Amniotic epithelial cell (primary cell): ENCODE data around the gene PLET1.
"Not testable (repeated sequence)": the region's sequence is repeated elsewhere in the genome, so short reads cannot be mapped to it uniquely, and the experiment has no call there.

ENCODE experiments used
- DNase-seq: peaks from one replicate; pipeline ENCODE4 v3.0.0-alpha.2; 2010; ENCODE audit warnings: low read depth

Gene PLET1

GRCh38 chr11:112212290-112212689, 48.4 kb downstream of the PLET1 start:
- no peak for DNase-seq

GRCh38 chr11:112211536-112211935, 49.1 kb downstream of the PLET1 start:
- no peak for DNase-seq

GRCh38 chr11:112210890-112211289, 49.8 kb downstream of the PLET1 start:
- DNase-seq = no peak

GRCh38 chr11:112206071-112206470, 54.6 kb downstream of the PLET1 start:
- no peak for DNase-seq

GRCh38 chr11:112200252-112200651, 60.4 kb downstream of the PLET1 start:
- no peak for DNase-seq

- DNase-seq = not testable (repeated sequence)
Measured at GRCh38 chr11:112199101-112199500, 61.6 kb downstream of the PLET1 start.
